ENCODE data around the gene WDR77. TPM values are rescaled to one million over a fixed set of nuclear protein-coding genes. Genes with fewer than 3 reads are reported as not detected.

The WDR77 gene
- polyA plus RNA-seq, 3 donors: 26.4 to 62.2 (median 28.1) TPM

GRCh38 chr1:111467865-111468716 is 19.0 kb upstream of the WDR77 start:
- 100% methylated on average over 1 of the region's 2 CpGs for WGBS (ENCODE audit: insufficient coverage)
- Histone ChIP-seq H3K4me3 (replicated peaks in 1 of 3; ENCODE audit: low read depth in 2 of 3, low read length in 3 of 3) (no peak overlapping the region), H3K79me2 (ENCODE audit: insufficient read depth, low read length) (peaks cover 11% of the 10 kb centered on the region), H3K27me3 (ENCODE audit: control insufficient read depth in 2 of 2, insufficient read depth in 2 of 2, low read length in 2 of 2) (no peaks in the 10 kb centered on the region), H3K36me3 (replicated peaks in 1 of 2; ENCODE audit: control insufficient read depth in 1 of 2, insufficient read depth in 2 of 2, low read length in 2 of 2) (peaks cover 4 to 24% of the 10 kb centered on the region in 2 donors), H3K9ac (ENCODE audit: insufficient read depth, low read length, poor library complexity, severe bottlenecking) (no peak overlapping the region), H2AFZ (ENCODE audit: insufficient read depth, low read depth, low read length, poor library complexity, severe bottlenecking) (no peak overlapping the region), H3K27ac (ENCODE audit: low read depth in 1 of 2, low read length in 2 of 2) (no peak overlapping the region), H4K20me1 (ENCODE audit: insufficient read depth, low read length) (no peaks in the 10 kb centered on the region), H3K9me3 (replicated peaks in 1 of 2; ENCODE audit: control insufficient read depth in 1 of 2, insufficient read depth in 1 of 2, low read length in 2 of 2) (no peaks in the 10 kb centered on the region), H3K4me1 (ENCODE audit: control insufficient read depth in 1 of 2, insufficient read depth in 2 of 2, low read length in 2 of 2) (peaks cover 39 to 40% of the 10 kb centered on the region in 2 donors), H3K4me2 (replicated peaks; ENCODE audit: extremely low read depth, low read length, poor library complexity, severe bottlenecking) (no peak overlapping the region)
- Mint-ChIP-seq H3K9me3 (no peaks in the 10 kb centered on the region), H3K4me1 (peaks cover 3% of the 10 kb centered on the region), H3K4me3 (no peak overlapping the region), H3K36me3 (peaks cover 24 to 30% of the 10 kb centered on the region in 2 donors), H3K27ac (peak overlapping the region in 2 of 7 donors; percentile 20 to 85), H3K27me3 (ENCODE audit: low read depth in 3 of 3) (peaks cover 0 to 1% (median 0%) of the 10 kb centered on the region in 3 donors)
- DNase-seq: no peak
- intact Hi-C loops (cut with micrococcal nuclease): no loop called here
- TF ChIP-seq CTCF (IDR thresholded peaks at IDR 0.05): no peak

DNA sequence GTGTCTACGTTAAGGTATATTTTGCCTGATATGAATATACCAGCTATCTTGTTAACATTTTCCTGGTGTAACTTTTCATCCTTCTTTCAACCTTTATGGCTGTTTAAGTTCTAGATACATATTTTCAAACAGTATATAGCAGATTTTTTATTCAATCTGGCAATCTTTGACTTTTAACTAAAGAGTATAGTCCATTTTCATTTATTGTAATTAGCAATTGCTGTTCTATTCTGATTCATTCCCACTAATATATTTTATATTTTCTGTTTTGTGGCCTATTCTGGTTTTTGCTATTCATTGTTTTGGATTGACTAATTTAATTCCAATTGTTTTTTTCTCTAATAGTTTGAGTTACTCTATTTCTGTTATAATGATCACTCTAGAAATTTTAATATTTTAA is 17.4 kb upstream of the WDR77 start:
- no peak overlapping the region for H3K4me3 ChIP-seq (replicated peaks in 1 of 3; ENCODE audit: low read depth in 2 of 3, low read length in 3 of 3)
- intact Hi-C loops (cut with micrococcal nuclease): no loop called here
- peaks cover 23% of the 10 kb centered on the region in 2 donors for H3K4me1 ChIP-seq (ENCODE audit: control insufficient read depth in 1 of 2, insufficient read depth in 2 of 2, low read length in 2 of 2)
- H3K4me2 ChIP-seq (replicated peaks; ENCODE audit: extremely low read depth, low read length, poor library complexity, severe bottlenecking): no peak overlapping the region
- H3K27me3 Mint-ChIP-seq (ENCODE audit: low read depth in 3 of 3): peaks cover 0 to 1% (median 0%) of the 10 kb centered on the region in 3 donors
- no peaks in the 10 kb centered on the region for H3K9me3 Mint-ChIP-seq
- H3K36me3 Mint-ChIP-seq: peaks cover 34 to 37% of the 10 kb centered on the region in 2 donors
- H3K27me3 ChIP-seq (ENCODE audit: control insufficient read depth in 2 of 2, insufficient read depth in 2 of 2, low read length in 2 of 2): no peaks in the 10 kb centered on the region
- DNase-seq: no peak
- H3K9me3 ChIP-seq (replicated peaks in 1 of 2; ENCODE audit: control insufficient read depth in 1 of 2, insufficient read depth in 1 of 2, low read length in 2 of 2): no peaks in the 10 kb centered on the region
- TF ChIP-seq CTCF (IDR thresholded peaks at IDR 0.05): no peak
- H3K9ac ChIP-seq (ENCODE audit: insufficient read depth, low read length, poor library complexity, severe bottlenecking): no peak overlapping the region
- H3K27ac Mint-ChIP-seq: no peak overlapping the region
- H2AFZ ChIP-seq (ENCODE audit: insufficient read depth, low read depth, low read length, poor library complexity, severe bottlenecking): no peak overlapping the region
- no peak overlapping the region for H3K4me3 Mint-ChIP-seq
- no peaks in the 10 kb centered on the region for H4K20me1 ChIP-seq (ENCODE audit: insufficient read depth, low read length)
- peaks cover 2% of the 10 kb centered on the region for H3K4me1 Mint-ChIP-seq
- H3K36me3 ChIP-seq (replicated peaks in 1 of 2; ENCODE audit: control insufficient read depth in 1 of 2, insufficient read depth in 2 of 2, low read length in 2 of 2): peaks cover 15 to 41% of the 10 kb centered on the region in 2 donors
- no peak overlapping the region for H3K27ac ChIP-seq (ENCODE audit: low read depth in 1 of 2, low read length in 2 of 2)
- no CpG with 5 or more reads among the region's 1 CpG for WGBS (ENCODE audit: insufficient coverage)
- no peaks in the 10 kb centered on the region for H3K79me2 ChIP-seq (ENCODE audit: insufficient read depth, low read length)
